ENCODE measurements around the gene CACNA1C.
"Not testable (repeated sequence)": the region's sequence is repeated elsewhere in the genome, so short reads cannot be mapped to it uniquely, and the experiment has no call there.

CACNA1C gene

GRCh38 chr12:2112401-2112800 lies 59.6 kb downstream of the CACNA1C start:
- no peak for DNase-seq (ENCODE audit: low read depth)

GRCh38 chr12:2113119-2113912 lies 60.5 kb downstream of the CACNA1C start:
- DNase-seq (ENCODE audit: low read depth) = no peak

GRCh38 chr12:2114071-2114470 lies 61.3 kb downstream of the CACNA1C start:
- no peak for DNase-seq (ENCODE audit: low read depth)

- DNase-seq (ENCODE audit: low read depth) = no peak
Observed at GRCh38 chr12:2115101-2115845, 62.5 kb downstream of the CACNA1C start.

- DNase-seq (ENCODE audit: low read depth) = no peak
Observed at GRCh38 chr12:2117541-2117940, 64.8 kb downstream of the CACNA1C start.

- no peak for DNase-seq (ENCODE audit: low read depth)
Observed at GRCh38 chr12:2118061-2118460, 65.3 kb downstream of the CACNA1C start.

- no peak for DNase-seq (ENCODE audit: low read depth)
Observed at GRCh38 chr12:2118481-2119255, 65.9 kb downstream of the CACNA1C start.

GRCh38 chr12:2119266-2119665 lies 66.5 kb downstream of the CACNA1C start:
- DNase-seq (ENCODE audit: low read depth) = no peak

GRCh38 chr12:2120982-2121758 lies 68.4 kb downstream of the CACNA1C start:
- no peak for DNase-seq (ENCODE audit: low read depth)

GRCh38 chr12:2124466-2125023 lies 71.8 kb downstream of the CACNA1C start:
- no peak for DNase-seq (ENCODE audit: low read depth)

- no peak for DNase-seq (ENCODE audit: low read depth)
Observed at GRCh38 chr12:2125651-2126522, 73.1 kb downstream of the CACNA1C start.

GRCh38 chr12:2126676-2127406 lies 74.1 kb downstream of the CACNA1C start:
- DNase-seq (ENCODE audit: low read depth) = no peak

- DNase-seq (ENCODE audit: low read depth) = no peak
Observed at GRCh38 chr12:2129076-2129475, 76.3 kb downstream of the CACNA1C start.

GRCh38 chr12:2135661-2136418 lies 83.1 kb downstream of the CACNA1C start:
- not testable (repeated sequence) for DNase-seq (ENCODE audit: low read depth)

- no peak for DNase-seq (ENCODE audit: low read depth)
Observed at GRCh38 chr12:2136901-2137300, 84.1 kb downstream of the CACNA1C start.

- no peak for DNase-seq (ENCODE audit: low read depth)
Observed at GRCh38 chr12:2137711-2138110, 84.9 kb downstream of the CACNA1C start.

GRCh38 chr12:2138294-2138693 lies 85.5 kb downstream of the CACNA1C start:
- no peak for DNase-seq (ENCODE audit: low read depth)

GRCh38 chr12:2138871-2139308 lies 86.1 kb downstream of the CACNA1C start:
- DNase-seq (ENCODE audit: low read depth) = no peak

- no peak for DNase-seq (ENCODE audit: low read depth)
Observed at GRCh38 chr12:2139651-2140050, 86.9 kb downstream of the CACNA1C start.

Data from non-pigmented ciliary epithelial cell (primary cell).